Gastrocnemius medialis (tissue), 4 donors: Measurements from ENCODE around the gene MRGPRE.

Experiments
- CTCF ChIP-seq, 5 experiments: fragments of 450-650 bp in 3 of 5; fragments of 200-600 bp in 2 of 5; sonication (generic) in 2 of 5; IDR thresholded peaks in 4 of 5; conservative IDR thresholded peaks in 1 of 5; 1 replicate in 4 of 5; 2 replicates in 1 of 5; pipeline ENCODE4 v1.5.1; 2016 to 2019; ENCODE audit warnings: antibody characterized with exemption in 5 of 5, mild to moderate bottlenecking in 3 of 5, moderate library complexity in 3 of 5
- POLR2A ChIP-seq, 2 donors: fragments of 450-650 bp; IDR thresholded peaks; one replicate each; pipeline ENCODE4 v1.6.1; 2017; ENCODE audit warnings: antibody characterized with exemption in 2 of 2, mild to moderate bottlenecking in 2 of 2, moderate library complexity in 2 of 2

- TF ChIP-seq CTCF (IDR thresholded peaks at IDR 0.05 in 4 of 5, conservative IDR thresholded peaks at IDR 0.05 in 1 of 5) (no peak), POLR2A (IDR thresholded peaks at IDR 0.05) (no peak)
These were observed 739 bp upstream of the MRGPRE start for GRCh38 chr11:3232956-3233355.
